ENCODE data around the gene GNG11.

GRCh38 chr7:93958651-93959050 is 37.1 kb downstream of the GNG11 start:
- TF ChIP-seq POLR2A (IDR thresholded peaks at IDR 0.05) (no peak), CTCF (IDR thresholded peaks at IDR 0.05) (no peak)

Measured in testis (tissue), 2 donors.